GM19452 (cell line): ENCODE measurements around the gene PPP2R5D.
A peak's percentile ranks its signal among the peaks of the same experiment; 100 is the strongest.
"Not testable (repeated sequence)": the region's sequence is repeated elsewhere in the genome, so short reads cannot be mapped to it uniquely, and the experiment has no call there.

Experiments used
- ATAC-seq: cut with Tn5 transposase; IDR thresholded peaks from one replicate; pipeline ENCODE4 v1.9.1; 2021; ENCODE audit not compliant: unreplicated experiment

The PPP2R5D gene

DNA sequence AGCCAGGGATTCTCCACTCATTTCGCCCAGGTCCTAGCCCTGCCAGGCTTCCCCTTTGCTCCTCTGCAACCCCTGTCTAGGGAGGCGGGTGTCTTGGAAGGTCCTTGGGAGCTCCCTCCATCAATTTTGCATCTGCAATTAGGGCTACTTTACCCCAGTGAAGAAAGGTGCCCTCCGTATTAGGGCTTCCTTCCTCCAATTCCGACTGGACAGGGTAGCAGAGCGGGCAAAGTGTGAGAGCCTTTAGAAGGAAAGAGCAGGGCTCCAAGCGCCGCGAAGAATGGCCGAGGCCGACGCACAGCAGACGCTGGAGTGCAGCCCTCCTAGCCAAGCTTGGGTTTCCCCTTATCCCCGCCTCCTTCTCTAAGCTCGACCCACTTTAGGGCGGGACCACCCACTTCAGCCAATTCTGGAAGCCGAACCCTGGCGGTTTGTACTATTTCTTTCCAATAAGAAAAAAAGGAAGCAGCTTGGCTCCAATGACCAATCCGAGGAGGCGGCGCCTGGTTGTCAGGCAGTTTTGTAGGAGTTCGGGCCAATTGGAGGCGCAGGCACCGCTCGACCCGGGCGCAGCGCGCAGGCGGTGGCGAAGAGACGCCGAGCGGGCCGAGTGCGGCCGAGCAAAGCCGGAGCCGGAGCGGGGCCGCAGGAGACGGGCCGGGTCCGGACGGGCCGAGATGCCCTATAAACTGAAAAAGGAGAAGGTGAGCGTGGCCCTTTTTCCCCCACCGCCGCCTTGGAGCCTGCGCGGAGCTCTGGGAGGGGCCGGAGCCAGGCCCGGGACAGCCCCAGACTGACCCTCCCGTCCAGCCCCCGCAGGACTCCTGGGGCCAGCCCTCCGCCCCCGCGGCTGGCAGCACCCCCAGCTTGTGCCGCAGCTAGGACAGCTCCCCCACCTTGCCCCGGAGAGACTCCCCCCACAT lies at the start of gene PPP2R5D:
Gene PPP2R5D, plus strand, starts transcription at position 570 of the 923 bp plus-strand sequence. Its CDS starts 108 bp downstream, at position 678.
- peak; percentile 95 for ATAC-seq

DNA sequence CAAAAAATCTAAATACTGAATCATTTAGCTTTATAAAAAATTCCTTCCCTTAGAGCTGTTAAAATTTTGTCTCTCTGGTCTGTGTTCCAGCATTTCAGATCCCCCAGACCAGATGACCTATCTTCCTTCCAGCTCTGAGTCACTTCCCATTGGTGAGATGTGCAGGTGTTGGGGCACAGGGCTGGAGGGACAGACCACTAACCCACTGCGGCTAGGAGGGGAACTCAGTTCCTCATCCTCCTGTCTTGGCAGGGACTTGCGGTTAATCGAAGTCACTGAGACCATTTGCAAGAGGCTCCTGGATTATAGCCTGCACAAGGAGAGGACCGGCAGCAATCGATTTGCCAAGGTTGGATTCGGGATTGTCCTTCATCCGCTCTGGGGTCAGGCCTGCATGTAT lies 49.0 kb upstream of the PPP2R5D start:
- ATAC-seq, result no peak

- ATAC-seq, result no peak
Observed at GRCh38 chr6:42936398-42936797, 48.0 kb upstream of the PPP2R5D start.

DNA sequence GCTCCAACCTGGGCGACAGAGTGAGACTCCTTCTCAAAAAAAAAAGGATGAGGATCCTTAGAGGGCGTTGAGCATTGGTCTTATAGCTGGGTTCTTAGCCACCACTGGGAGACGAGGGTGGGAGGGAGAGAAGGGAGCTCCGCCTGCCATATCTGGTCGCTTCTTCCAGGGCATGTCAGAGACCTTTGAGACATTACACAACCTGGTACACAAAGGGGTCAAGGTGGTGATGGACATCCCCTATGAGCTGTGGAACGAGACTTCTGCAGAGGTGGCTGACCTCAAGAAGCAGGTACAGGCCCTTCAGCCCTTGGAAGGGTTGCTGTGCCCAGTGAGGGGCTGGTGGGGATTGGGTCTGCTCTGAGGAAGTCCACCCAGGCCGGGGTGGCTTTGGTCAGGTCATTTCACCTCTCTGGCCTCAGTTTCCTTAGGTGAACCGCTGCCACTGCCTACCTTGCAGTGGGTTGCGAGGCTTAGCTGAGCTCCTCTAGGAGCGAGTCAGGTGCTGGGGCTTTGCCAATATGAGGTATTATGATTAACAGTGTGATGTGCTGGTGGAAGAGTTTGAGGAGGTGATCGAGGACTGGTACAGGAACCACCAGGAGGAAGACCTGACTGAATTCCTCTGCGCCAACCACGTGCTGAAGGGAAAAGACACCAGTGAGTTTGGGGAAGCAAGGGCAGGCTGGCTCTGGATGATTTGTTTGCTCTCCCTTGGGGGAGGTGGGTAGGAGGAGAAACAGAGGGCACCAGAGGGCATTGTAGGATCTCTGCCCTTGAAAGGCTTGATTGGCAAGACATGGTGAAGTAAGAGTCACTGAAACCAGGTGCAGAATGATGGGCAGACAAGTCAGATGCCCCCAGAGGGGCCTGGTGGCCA lies 46.6 kb upstream of the PPP2R5D start:
- ATAC-seq, result no peak

- ATAC-seq, result no peak
Observed at GRCh38 chr6:42938428-42938796, 46.0 kb upstream of the PPP2R5D start.

- no peak for ATAC-seq
Observed at GRCh38 chr6:42938987-42939809, 45.2 kb upstream of the PPP2R5D start.

GRCh38 chr6:42939810-42940167 lies 44.6 kb upstream of the PPP2R5D start:
- no peak for ATAC-seq

DNA sequence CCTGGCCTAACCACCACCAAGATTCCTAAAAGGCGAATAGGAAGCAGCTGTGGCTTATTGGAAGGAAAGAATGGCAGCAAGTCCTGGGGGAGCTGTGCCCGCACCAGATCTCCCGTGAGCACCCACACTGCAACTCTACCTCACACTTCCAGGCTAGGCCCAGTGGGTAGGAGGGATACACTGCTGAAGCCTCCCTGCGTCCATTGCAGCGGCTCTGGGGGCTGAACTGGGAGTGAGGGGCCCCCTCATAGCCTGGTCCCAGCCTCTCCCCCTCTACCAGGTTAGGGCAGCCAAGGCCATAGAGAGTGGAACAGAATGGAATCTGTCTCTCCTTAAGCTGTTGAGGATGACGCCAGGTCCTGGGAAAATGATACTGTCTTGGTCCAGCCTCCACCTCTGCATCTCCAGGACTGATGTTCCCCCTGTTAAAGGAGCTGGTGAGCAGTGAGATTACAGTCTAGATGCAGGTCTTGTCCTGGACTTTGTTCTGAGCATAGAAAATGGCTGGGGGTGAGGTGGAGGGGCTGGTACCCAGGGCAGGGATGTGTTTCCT lies 43.8 kb upstream of the PPP2R5D start:
- ATAC-seq, result no peak

DNA sequence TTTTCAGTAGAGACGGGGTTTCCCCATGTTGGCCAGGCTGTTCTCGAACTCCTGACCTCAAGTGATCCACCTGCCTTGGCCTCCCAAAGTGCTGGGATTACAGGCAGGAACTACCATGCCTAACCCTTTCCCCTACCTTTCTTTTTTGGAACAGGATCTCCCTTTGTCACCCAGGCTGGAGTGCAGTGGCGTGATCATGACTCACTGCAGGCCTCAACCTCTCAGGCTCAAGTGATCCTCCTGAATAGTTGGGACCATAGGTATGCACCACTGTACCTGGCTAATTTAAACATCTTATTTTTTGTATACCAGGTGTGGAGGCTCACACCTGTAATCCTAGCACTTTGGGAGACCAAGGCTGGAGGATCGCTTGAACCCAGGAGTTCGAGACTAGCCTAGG lies 43.0 kb upstream of the PPP2R5D start:
- ATAC-seq, result not testable (repeated sequence)

DNA sequence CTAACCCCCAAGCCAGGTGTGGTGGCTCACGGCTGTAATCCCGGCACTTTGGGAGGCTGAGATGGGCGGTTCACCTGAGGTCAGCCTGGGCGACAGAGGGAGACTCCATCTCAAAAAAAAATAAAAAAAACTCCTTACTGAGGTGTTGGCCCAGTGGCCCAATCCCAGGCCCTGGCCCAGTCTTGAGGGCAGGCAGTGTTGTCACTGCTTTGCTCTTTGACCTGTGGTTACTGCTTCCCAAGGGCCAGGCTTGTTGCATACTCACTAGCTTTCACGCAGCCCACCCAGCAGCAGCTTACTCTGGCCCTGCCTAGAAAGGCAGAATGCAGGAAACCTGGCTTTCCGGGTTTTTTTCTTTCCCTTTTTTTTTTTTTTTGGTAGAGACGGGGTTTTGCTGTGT lies 41.9 kb upstream of the PPP2R5D start:
- no peak for ATAC-seq

- ATAC-seq, result no peak
Observed at GRCh38 chr6:42947950-42948349, 36.4 kb upstream of the PPP2R5D start.

DNA sequence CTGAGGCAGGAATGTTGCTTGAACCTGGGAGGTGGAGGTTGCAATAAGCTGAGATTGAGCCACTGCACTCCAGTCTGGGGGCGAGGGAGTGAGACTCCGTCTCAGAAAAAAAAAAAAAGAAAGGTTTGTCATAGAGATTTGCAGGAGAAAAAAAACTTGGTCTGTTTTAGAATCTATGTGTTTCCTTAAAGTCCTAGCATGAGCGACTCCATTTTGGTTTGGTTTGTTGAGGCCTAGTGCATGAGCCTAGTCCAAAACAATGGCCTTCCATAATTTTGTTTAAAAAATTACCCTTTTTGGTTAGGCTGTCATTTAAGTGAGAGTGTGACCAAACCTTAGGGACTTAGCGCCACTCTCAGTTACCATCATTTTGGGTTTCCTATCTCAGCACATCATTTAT lies 32.0 kb upstream of the PPP2R5D start:
- no peak for ATAC-seq

DNA sequence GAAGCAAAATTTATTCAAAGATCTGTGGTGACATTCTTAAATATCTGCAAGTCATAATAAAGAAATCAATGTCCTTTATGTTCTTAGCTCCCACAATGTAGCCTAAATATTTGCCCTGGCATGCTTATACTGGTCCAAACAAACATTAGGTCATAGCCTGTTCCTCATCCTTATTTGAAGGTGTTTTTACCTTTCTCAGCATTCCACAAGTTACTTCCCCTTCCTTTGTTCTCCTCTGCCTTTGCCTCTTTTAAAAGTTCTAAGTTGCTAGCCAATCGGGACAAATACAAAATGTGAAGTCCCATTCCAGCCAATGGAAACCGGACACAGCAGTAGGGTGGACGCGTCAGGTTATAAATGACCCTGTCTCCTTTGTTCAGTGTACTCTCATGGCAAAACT lies 30.0 kb upstream of the PPP2R5D start:
- not testable (repeated sequence) for ATAC-seq

- no peak for ATAC-seq
Observed at GRCh38 chr6:42958125-42958524, 26.2 kb upstream of the PPP2R5D start.

GRCh38 chr6:42959917-42960242 lies 24.5 kb upstream of the PPP2R5D start:
- ATAC-seq, result no peak

DNA sequence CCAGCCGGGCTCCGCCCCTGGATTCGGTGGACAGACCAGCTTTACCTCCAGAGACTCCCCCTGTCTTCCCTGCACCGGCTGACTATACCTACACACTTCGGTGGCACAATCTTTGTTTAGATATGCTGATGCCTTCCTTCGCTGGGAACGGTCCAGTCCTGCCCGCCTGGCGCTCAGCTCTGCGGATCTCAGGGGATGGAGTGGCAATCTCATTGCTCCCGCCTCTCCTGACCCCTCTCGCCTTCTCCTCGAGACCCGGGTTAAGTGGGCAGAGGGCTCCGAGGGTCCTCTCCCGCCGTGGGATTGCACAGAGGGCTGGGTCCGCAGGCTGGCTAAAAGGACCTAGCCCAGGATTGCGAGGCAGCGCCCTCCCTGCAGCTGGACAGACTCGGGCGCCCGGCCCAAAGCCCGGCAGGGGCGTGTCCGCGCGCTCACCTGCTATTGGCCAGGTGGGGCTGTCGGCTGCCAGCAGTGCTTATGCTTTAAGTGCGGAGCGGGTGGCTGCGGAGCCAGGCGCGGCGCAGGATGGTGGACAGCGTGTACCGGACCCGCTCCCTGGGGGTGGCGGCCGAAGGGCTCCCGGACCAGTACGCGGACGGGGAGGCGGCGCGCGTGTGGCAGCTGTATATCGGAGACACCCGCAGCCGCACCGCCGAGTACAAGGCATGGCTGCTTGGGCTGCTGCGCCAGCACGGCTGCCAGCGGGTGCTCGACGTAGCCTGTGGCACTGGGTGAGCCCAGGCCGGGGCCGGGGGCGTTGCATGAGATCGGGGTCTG lies 23.9 kb upstream of the PPP2R5D start, which contains the start of gene GNMT:
Gene GNMT, plus strand, starts transcription at position 512 of the 777 bp plus-strand sequence. Its CDS starts 14 bp downstream, at position 526.
- no peak for ATAC-seq

DNA sequence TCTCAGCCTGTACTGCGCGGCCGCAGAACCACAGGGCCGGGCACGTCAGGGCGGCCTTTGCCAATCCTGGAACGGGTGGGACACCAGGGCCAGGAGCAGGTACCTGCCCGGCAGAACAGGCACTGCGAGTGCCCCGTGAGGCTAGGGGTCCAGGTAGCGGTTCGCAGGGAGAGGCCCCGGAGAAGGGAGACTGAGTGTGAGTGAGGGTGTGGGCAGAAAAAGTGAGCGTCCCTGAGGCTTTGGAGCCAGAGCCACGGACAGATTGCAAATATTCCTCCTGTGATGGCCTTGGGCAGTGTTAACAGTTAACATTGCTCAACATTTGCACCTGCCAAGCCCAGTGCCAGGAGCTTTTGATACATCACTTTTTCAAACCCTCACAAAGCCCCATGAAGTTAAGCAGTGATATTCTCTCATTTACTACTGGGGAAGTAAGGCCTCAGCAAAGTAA lies 23.3 kb upstream of the PPP2R5D start:
- no peak for ATAC-seq

DNA sequence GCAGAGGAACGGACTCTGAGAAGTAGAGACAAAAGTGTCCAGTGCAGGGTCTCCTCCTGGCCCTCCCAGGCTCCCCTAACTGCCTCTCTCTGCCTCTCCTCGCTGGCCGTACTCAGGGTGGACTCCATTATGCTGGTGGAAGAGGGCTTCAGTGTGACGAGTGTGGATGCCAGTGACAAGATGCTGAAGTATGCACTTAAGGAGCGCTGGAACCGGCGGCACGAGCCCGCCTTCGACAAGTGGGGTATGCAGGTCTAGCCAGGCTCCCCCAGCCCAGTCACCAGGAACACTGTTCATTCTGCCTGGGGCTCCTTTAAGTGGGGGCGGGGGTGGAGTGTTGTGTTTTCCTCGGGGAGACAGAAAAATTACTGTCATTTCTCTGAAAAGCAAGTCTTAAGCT lies 22.3 kb upstream of the PPP2R5D start:
- no peak for ATAC-seq

DNA sequence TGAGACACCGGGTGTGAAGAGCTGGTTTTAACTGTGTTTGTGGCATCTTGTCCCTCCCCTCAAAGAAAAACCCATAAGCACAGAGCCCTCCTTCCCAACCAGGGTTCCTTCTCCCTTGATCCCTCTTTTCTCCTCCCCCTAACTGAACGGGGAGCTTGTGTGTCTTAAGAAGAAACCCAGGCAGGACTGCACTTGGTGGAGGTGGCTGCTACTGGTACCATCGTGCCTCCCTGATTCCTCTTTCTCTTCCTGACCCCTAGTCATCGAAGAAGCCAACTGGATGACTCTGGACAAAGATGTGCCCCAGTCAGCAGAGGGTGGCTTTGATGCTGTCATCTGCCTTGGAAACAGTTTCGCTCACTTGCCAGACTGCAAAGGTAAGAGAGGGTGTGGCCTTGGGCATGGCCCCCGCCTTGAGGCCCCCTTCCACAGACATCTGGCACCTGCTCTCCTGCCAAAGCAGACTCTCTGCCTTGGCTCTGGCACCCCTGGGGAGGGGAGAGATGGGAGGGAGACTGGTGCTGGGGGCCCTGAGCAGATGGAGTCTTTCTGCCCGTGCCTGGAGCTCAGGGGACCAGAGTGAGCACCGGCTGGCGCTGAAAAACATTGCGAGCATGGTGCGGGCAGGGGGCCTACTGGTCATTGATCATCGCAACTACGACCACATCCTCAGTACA lies 21.7 kb upstream of the PPP2R5D start:
- ATAC-seq, result no peak
